GM21360 (cell line): Measurements from ENCODE around the gene PI16.

Source experiments
- ATAC-seq: cut with Tn5 transposase; IDR thresholded peaks from one replicate; pipeline ENCODE4 v1.9.1; 2021; ENCODE audit warnings: mild to moderate bottlenecking, moderate library complexity; ENCODE audit not compliant: unreplicated experiment

The PI16 gene

GRCh38 chr6:36997811-36998722, 43.5 kb downstream of the PI16 start:
- ATAC-seq = no peak

- no peak for ATAC-seq
Observed at GRCh38 chr6:36998723-36999038, 44.1 kb downstream of the PI16 start.

DNA sequence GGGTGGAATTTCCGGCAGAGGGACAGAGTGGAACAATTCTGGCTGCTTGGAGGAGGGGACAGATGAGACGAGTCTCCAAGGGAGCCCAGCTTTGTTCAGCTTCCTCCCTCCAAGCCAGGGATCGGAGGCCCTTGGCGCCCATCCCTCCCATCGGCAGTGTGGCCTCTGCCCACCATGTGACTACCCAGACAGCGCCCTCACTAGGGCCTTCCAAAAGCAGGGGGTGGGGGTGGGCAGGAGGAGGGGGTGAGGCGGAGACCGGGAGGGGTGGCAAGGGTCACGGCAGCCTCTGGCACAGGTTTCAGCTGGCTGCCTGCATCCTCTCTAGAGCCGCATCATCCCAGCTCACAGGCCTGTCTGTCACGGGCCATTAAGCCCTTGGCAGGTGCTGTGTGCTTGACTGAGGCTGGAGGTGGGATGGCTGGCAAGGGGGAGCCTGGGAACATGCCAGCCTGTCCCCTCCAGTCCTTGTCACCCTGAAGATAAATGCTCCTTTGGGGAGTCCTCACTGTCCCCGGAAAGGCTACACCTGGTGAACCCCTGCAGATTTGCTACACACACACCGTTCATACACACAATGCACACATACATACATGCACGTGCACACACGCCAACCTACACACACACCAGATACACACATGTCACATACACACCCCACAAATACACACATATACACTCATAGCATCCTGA, 44.7 kb downstream of the PI16 start:
- ATAC-seq = no peak

GRCh38 chr6:36999751-37000125, 45.2 kb downstream of the PI16 start:
- ATAC-seq = no peak

- ATAC-seq = no peak
Observed at GRCh38 chr6:37004044-37004980, 49.8 kb downstream of the PI16 start.

GRCh38 chr6:37005061-37005810, 50.7 kb downstream of the PI16 start, which contains the start of gene FGD2:
TSS of gene FGD2 (plus strand) at chr6:37005655. CDS start at chr6:37005818, 163 bp downstream.
- peak; percentile 57 for ATAC-seq

GRCh38 chr6:37005827-37006567, 51.5 kb downstream of the PI16 start:
- peak; percentile 18 for ATAC-seq

GRCh38 chr6:37006793-37007339, 52.3 kb downstream of the PI16 start:
- no peak for ATAC-seq

DNA sequence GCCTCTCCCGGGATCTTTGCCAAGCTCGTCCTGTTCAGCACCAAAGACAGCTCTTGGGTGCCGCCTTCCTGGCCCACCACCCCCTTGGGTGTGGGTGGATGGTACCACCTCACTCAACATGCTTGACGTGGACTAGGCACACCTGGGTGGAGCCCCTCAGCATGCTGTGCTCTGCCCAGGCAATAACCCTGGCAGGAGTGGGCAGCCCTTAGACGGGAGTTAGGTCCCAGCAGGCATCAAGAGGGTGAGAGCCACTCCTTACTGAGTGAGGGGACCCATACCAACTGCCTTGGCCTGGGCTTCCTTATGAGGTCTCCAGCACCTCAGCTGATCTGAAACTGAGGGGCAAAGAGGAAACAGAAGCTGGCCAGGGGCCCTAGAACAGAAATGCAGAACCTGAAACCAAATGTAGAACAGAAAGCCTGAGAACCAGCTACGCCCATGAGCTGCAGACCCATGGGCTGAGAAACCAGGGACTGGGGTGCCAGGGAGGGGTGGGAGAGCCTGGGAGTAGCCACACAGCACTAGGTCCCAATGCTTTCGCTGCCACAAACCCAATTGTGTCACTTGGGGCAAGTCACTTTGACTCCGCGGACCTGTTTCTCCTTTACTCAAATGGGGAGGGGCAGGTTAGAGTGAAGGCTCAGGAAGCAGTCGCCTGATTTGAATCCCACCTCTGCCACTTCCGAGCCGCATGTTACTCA, 53.0 kb downstream of the PI16 start:
- no peak for ATAC-seq

- no peak for ATAC-seq
Observed at GRCh38 chr6:37008484-37009465, 54.2 kb downstream of the PI16 start.

GRCh38 chr6:37010402-37010892, 55.9 kb downstream of the PI16 start:
- no peak for ATAC-seq

DNA sequence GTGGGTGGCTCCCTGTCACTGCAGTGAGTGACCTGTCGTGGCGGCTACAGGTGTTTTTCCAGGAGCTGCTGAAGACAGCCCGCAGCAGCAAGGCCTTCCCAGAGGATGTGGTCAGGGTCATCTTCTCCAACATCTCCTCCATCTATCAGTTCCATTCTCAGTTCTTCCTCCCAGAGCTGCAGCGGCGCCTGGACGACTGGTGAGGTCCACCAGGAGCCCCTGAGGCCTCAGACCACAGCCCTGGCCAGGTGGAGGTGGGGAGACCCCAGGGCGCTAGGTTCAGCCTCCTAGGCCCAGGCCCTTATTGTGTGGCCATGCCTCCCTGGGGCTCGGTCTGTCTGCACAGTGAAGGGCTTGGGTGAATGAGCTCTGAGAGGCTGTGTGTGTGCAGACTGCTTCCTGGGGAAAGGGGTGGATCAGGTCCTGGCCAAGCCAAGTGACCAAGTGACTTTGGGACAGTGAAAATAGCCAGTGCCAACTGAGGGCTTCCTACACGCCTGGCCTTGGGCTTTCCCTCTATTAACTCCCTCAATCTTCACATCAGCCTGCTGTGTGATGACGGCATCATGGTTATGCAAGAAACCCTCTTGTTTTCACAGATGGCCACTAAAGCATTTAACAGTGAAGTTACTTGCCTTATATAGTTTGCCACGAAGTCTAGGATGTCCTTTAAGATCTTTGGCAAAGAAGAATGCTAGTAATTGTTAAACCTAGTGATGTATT, 57.3 kb downstream of the PI16 start:
- ATAC-seq = no peak

- ATAC-seq = no peak
Observed at GRCh38 chr6:37013516-37014491, 59.3 kb downstream of the PI16 start.
